Activated naive CD4-positive, alpha-beta T cell treated with anti-CD3 and anti-CD28 coated beads, Interleukin-2, amount 10 ng/mL, durations not matched to agents 7 days and 5 days (primary cell): ENCODE results near the gene SUPT3H.

Experiments
- CTCF ChIA-PET: fragments of 350-600 bp; sonication (Branson Sonifier 250); formaldehyde crosslinking; loops from one replicate; lab custom pipeline; 2021; ENCODE audit warnings: antibody characterized with exemption; lab: Charles Lee
- DNase-seq: peaks from one replicate; pipeline ENCODE4 v3.0.0-alpha.2; 2020
- H3K27ac Mint-ChIP-seq: one replicate; pipeline ENCODE4 v1.8.0; 2021; ENCODE audit warnings: mild to moderate bottlenecking, moderate library complexity, mixed read lengths
- H3K27me3 Mint-ChIP-seq: one replicate; pipeline ENCODE4 v1.8.0; 2021; ENCODE audit warnings: mild to moderate bottlenecking, mixed read lengths
- H3K36me3 Mint-ChIP-seq: one replicate; pipeline ENCODE4 v1.8.0; 2021; ENCODE audit warnings: mixed read lengths
- H3K4me1 Mint-ChIP-seq: one replicate; pipeline ENCODE4 v1.8.0; 2021; ENCODE audit warnings: mixed read lengths
- H3K4me3 Mint-ChIP-seq: one replicate; pipeline ENCODE4 v1.8.0; 2021; ENCODE audit warnings: mild to moderate bottlenecking, moderate library complexity, mixed read lengths
- H3K9me3 Mint-ChIP-seq: one replicate; pipeline ENCODE4 v1.8.0; 2021; ENCODE audit warnings: mixed read lengths

The SUPT3H gene

DNA sequence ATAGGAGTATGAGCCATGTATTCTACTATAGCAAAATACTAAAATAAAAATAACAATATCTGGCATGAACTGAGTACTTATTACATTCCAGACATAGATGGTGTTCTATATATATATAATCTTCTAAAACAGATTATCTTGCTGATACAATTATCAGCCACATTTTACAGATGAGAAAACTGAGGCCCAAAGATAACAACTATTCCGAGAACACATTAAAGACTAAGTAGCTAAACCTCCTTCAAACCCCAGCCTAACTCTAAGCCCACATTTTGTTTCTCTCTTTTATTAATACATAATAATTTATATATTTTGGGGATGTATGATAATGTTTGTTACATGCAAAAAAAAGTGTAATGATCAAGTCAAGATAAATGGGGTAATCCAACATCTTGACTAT, 148.3 kb downstream of the SUPT3H start:
- Mint-ChIP-seq H3K4me3 (no peak overlapping the region), H3K27ac (no peak overlapping the region), H3K9me3 (peaks cover 24% of the 10 kb centered on the region), H3K27me3 (no peaks in the 10 kb centered on the region), H3K4me1 (no peaks in the 10 kb centered on the region), H3K36me3 (peaks cover 13% of the 10 kb centered on the region)
- no peak for DNase-seq
- CTCF ChIA-PET: no interaction called here

DNA sequence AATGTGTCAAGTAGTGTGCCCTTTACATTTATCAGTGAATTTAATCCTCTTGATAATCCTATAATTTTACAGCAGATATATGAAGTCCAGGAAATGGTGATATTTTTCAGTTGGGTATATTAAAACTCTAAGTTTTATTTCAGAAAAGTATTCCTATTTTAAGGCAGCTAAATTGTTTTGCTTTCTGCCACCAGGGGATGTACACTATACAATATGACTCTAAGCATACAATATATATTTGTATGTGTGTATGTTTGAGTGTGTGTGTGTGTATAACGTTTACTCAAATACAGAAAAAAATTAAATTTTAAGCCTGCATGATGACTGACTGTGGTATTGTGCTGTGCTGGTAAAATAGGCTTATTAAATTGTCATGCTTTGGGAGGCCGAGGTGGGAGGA, 151.7 kb downstream of the SUPT3H start:
- no peaks in the 10 kb centered on the region for H3K4me1 Mint-ChIP-seq
- H3K36me3 Mint-ChIP-seq: peaks cover 2% of the 10 kb centered on the region
- CTCF ChIA-PET: no interaction called here
- H3K27ac Mint-ChIP-seq: no peak overlapping the region
- H3K4me3 Mint-ChIP-seq: no peak overlapping the region
- no peak for DNase-seq
- H3K27me3 Mint-ChIP-seq: no peaks in the 10 kb centered on the region
- peaks cover 6% of the 10 kb centered on the region for H3K9me3 Mint-ChIP-seq

DNA sequence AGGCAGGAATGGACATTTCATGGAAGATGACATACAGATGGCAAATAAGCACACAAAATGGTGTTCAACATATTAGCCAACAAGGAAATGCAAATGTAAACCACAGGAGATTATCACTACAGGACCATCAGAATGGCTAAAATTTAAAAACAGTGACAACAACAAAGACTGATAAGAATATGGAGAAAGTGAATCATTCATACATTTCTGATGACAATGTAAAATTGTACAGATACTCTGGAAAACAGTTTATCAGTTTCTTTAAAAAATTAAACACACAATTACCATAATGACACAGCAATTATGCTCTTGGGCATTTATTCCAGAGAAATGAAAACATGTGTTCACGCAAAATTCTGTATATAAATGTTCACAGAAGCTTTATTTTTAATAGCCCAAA, 155.4 kb downstream of the SUPT3H start:
- Mint-ChIP-seq H3K27ac (no peak overlapping the region), H3K36me3 (peaks cover 6% of the 10 kb centered on the region)
- CTCF ChIA-PET: no interaction called here

DNA sequence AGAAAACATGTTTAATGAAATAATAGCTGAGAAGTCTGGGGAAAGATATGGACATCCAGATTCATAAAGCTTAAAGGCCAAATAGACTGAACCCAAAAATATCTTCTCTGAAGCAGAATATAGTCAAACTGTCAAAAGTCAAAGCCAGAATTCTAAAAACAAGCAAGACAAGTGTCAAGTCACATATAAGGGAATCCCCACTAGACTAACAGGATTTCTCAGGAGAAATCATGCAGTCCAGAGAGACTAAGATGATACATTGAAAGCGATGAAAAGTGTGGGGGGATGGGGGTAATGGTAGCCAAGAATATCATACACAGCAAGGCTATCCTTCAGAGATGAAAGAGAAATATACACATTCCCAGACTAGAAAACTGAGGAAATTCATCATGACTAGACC, 162.0 kb downstream of the SUPT3H start:
- Mint-ChIP-seq H3K4me3 (no peak overlapping the region), H3K27me3 (no peaks in the 10 kb centered on the region), H3K4me1 (peaks cover 6% of the 10 kb centered on the region), H3K27ac (no peak overlapping the region), H3K9me3 (peaks cover 8% of the 10 kb centered on the region), H3K36me3 (peaks cover 6% of the 10 kb centered on the region)
- CTCF ChIA-PET: no interaction called here
- DNase-seq: no peak

More for the DNA sequence above, 155.4 kb downstream of the SUPT3H start:
- Mint-ChIP-seq H3K9me3 (no peaks in the 10 kb centered on the region), H3K27me3 (no peaks in the 10 kb centered on the region), H3K4me3 (no peak overlapping the region), H3K4me1 (peaks cover 3% of the 10 kb centered on the region)
- no peak for DNase-seq

DNA sequence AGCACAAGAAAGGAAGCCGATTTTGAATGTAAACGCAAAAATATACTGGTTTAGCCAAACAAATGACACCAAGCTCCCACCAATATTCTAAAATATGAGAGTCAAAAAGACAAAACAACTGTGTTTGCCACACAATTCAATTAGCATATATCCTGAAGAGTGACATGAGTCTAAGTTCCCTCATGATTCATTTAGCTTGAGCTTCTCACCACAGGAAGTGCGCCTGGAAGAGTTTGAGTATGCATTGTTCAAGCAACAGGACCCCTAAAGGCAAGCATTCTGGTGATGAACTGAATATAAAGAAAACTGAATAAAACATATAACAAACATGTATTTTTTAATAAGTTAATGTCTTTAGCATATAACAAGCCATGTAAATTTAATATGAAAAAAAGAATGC, 164.8 kb downstream of the SUPT3H start:
- CTCF ChIA-PET: no interaction called here
- Mint-ChIP-seq H3K36me3 (peaks cover 11% of the 10 kb centered on the region), H3K4me3 (no peak overlapping the region), H3K27me3 (no peaks in the 10 kb centered on the region), H3K9me3 (peaks cover 22% of the 10 kb centered on the region), H3K4me1 (peaks cover 4% of the 10 kb centered on the region), H3K27ac (no peak overlapping the region)
- DNase-seq: no peak

DNA sequence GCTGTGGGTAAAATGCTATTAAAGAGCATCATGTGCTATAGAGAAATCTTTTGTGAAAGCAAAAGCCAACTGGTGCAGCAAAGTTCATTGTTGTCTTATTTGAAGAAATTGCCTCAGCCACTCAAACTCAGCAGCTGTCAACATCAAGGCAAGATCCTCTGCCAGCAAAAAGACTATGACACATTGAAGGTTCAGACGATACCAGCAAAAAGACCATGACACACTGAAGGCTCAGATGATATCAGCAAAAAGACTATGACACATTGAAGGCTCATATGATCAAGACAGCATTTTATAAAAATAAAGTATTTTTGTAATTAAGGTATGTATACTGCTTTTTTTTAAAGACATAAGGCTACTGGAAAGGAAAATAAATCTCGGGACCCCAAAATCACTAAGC, 168.0 kb downstream of the SUPT3H start:
- Mint-ChIP-seq H3K4me3 (no peak overlapping the region), H3K27me3 (no peaks in the 10 kb centered on the region), H3K9me3 (peaks cover 26% of the 10 kb centered on the region), H3K4me1 (peaks cover 4% of the 10 kb centered on the region), H3K36me3 (peaks cover 13% of the 10 kb centered on the region), H3K27ac (no peak overlapping the region)
- CTCF ChIA-PET: no interaction called here
- DNase-seq: no peak

DNA sequence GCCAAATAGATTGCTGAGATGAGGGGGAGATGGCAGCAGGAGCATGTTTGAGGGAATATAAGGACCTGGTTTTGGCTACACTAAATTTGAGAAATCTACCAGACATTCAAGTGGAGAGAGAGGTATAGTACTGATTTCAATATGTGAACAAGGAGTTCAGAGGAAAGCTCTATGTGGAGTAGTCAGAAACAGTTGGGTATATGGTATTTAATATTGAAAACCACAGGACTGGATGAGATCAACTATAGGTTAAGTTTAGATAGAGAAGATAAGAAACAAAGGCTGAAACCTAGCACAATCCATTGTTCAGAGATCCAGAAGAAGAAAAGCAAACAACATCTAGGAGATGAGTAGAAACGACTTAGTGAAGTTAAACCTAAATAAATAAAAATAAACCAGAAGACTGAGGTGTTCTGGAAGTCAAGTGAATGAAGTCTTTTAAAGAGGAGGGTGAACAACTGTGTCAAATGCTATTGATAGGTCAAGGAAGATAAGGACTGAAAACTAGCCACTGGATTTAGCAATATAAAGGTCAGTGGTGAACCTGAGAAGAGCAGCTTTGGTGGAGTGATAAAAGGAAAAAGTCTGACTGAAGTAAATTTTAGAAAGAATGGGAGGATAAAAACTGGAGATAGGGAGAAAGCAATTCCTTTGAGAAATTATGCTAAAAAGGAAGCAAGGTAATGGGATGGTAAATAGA, 170.8 kb downstream of the SUPT3H start:
- H3K4me3 Mint-ChIP-seq: no peak overlapping the region
- no peaks in the 10 kb centered on the region for H3K27me3 Mint-ChIP-seq
- H3K36me3 Mint-ChIP-seq: peaks cover 13% of the 10 kb centered on the region

DNA sequence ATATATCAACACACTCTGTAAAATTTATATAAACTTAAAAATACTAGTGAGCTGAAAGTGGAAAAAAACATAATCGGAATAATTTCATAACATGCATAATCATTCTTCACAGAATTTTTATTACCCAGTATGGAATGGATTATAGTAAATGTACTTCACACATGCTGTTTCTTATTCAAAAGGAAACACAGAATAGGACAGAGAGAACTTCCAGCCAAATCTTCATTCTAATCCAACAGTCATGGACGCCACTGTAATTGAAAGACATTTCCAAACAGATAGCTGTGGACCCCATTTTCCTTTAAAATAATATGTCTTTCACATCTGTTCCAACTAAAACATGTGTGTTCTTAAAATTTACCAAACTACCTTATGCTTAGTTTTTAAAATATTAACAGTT, 176.2 kb downstream of the SUPT3H start:
- Mint-ChIP-seq H3K36me3 (no peaks in the 10 kb centered on the region), H3K9me3 (peaks cover 2% of the 10 kb centered on the region), H3K4me1 (no peaks in the 10 kb centered on the region), H3K27ac (no peak overlapping the region), H3K4me3 (no peak overlapping the region), H3K27me3 (no peaks in the 10 kb centered on the region)
- DNase-seq: no peak
- CTCF ChIA-PET: interaction anchor here (0.8 kb wide), 1 partner anchor 15 kb away, joined by 3 read pairs; no protein-coding TSS in a partner anchor

More for the DNA sequence above, 170.8 kb downstream of the SUPT3H start:
- no peak overlapping the region for H3K27ac Mint-ChIP-seq
- CTCF ChIA-PET: no interaction called here
- peaks cover 26% of the 10 kb centered on the region for H3K9me3 Mint-ChIP-seq
- no peak for DNase-seq
- no peaks in the 10 kb centered on the region for H3K4me1 Mint-ChIP-seq

DNA sequence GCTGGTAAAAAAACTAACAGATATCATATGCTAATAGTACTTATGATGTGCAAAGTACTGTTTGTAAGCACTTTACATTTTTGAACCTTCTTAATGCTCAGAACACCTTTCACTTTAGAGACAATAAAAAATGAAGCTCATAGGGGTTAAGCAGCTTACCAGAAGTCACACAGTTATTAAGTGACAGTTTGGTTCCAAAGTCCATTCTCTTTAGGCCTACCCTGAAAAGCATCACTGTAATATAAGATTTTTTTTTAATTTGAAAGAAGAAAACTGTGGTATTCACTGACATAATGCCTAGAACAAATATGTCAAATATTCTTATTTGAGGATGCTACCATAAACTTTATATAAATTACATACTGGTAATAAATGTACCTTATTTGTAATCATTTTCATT, 177.2 kb downstream of the SUPT3H start:
- H3K4me3 Mint-ChIP-seq: no peak overlapping the region
- no peaks in the 10 kb centered on the region for H3K4me1 Mint-ChIP-seq
- no peaks in the 10 kb centered on the region for H3K9me3 Mint-ChIP-seq
- DNase-seq: no peak
- CTCF ChIA-PET: no interaction called here
- no peak overlapping the region for H3K27ac Mint-ChIP-seq
- H3K27me3 Mint-ChIP-seq: no peaks in the 10 kb centered on the region
- H3K36me3 Mint-ChIP-seq: no peaks in the 10 kb centered on the region

DNA sequence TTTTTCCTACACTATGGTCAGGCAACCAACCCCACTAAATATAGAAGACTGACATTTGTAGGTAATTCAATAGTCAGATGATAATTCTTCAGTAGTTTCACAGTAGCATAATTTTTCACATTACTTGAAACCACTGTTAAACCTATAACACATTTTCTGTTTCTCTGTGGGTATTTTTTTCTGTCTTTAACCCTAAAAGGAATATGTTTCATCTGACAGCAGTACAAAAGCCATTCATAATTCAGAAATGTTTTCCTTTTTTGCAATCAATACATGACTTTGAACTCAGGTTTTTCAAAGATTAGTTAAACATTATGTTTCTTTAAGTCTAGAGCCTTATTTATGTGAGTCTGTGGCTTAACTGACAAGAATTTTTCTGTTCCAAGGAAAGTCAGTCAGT, 178.2 kb downstream of the SUPT3H start:
- Mint-ChIP-seq H3K4me1 (no peaks in the 10 kb centered on the region), H3K36me3 (no peaks in the 10 kb centered on the region), H3K27ac (no peak overlapping the region), H3K9me3 (no peaks in the 10 kb centered on the region), H3K4me3 (no peak overlapping the region), H3K27me3 (no peaks in the 10 kb centered on the region)
- no peak for DNase-seq
- CTCF ChIA-PET: no interaction called here

DNA sequence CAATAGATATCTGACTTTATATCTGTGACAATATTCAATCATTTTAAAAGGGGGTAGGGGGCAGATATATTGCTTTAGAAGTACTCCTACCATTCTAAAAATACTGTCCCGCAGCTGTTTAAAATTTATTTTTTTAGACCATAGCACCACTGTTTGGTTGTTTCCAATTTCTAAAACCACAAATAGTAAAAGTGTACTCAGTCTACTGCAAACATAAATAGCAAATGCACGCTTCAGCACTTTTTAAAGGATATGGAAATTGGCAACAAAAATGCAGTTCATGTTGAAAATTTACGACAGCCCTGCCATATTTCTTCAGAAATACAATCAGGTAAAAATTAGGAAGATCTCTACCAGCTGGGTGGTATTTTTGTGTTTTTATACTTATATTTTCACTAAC, 181.6 kb downstream of the SUPT3H start:
- Mint-ChIP-seq H3K36me3 (no peaks in the 10 kb centered on the region), H3K27me3 (no peaks in the 10 kb centered on the region), H3K9me3 (no peaks in the 10 kb centered on the region), H3K4me3 (no peak overlapping the region), H3K4me1 (no peaks in the 10 kb centered on the region), H3K27ac (no peak overlapping the region)
- no peak for DNase-seq
- CTCF ChIA-PET: interaction anchor here (0.7 kb wide), 1 partner anchor 726 kb away, joined by 3 read pairs; no protein-coding TSS in a partner anchor

DNA sequence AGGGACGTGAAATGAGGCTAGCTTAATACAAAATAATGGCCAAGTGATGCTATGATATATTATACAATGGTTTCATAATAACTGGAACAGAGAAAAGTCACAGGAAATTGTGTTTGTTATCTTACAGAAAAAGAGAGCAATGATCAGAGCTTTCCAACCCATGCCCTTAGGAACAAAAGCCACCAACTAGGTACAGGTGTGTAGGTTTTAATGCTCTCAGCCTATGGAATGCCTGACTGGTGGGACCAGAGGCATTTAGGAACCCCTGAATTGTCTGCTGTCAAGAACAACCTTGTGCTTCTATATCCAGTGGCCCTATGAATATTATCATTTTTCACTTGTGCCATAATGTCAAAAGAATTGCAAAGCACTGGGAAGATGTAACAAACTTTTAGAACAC, 182.6 kb downstream of the SUPT3H start:
- no peaks in the 10 kb centered on the region for H3K36me3 Mint-ChIP-seq
- H3K27me3 Mint-ChIP-seq: no peaks in the 10 kb centered on the region
- no peak overlapping the region for H3K27ac Mint-ChIP-seq
- no peak overlapping the region for H3K4me3 Mint-ChIP-seq
- H3K9me3 Mint-ChIP-seq: no peaks in the 10 kb centered on the region
- H3K4me1 Mint-ChIP-seq: no peaks in the 10 kb centered on the region
- no peak for DNase-seq
- CTCF ChIA-PET: no interaction called here

DNA sequence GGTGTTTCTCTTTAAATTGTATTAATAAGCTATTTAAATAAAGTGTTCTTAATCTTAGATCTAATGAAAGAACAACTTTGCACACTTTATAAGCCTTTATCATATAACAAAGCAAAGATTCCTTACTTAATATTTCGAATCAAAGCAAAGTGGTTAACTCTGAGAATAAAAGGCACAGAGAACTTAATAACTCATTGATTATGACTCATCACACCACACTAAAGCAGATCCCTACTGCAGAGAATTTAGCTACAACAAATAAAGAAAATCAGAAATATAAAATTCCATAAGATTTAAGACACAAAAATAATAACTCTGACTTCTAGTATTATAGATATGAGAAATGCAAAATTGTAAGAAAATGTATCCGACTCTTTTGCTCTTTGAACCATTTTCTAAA, 185.2 kb downstream of the SUPT3H start:
- Mint-ChIP-seq H3K36me3 (no peaks in the 10 kb centered on the region), H3K27ac (no peak overlapping the region), H3K9me3 (no peaks in the 10 kb centered on the region), H3K4me3 (no peak overlapping the region), H3K27me3 (no peaks in the 10 kb centered on the region), H3K4me1 (peaks cover 5% of the 10 kb centered on the region)
- DNase-seq: no peak
- CTCF ChIA-PET: no interaction called here

DNA sequence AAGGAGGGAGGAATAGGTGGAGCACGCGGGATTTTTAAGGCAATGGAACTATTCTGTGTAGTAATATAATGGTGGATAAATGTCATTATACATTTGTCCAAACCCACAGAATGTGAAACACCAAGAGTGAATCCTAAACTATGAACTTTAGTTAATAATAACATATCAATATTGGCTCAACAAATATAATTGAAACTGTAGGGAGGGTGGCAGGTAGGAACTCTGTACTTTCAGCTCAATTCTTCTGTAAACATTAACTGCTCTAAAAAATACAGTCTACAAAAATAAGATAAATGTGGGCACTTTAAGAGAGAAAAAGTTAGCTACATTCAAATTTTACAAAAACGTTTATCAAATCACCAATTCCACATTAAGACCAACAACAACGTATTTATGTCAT, 186.3 kb downstream of the SUPT3H start:
- Mint-ChIP-seq H3K4me1 (peaks cover 8% of the 10 kb centered on the region), H3K36me3 (no peaks in the 10 kb centered on the region)
- CTCF ChIA-PET: no interaction called here

DNA sequence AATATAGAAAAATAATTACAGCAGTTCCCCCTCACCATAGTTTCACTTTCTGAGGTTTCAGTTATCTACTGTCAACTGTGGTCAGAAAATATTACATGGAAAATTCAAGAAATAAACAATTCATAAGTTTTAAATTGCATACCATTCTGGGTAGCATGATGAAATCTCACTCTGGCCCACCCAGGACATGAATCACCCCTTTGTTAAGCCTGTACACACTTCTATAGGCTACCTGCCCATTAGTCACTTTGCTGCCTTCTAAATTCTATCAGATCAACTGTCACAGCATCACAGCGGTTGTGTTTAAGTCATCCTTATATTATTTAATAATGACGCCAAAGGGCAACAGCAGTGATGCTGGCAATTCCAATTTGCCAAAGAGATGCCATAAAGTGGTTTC, 189.9 kb downstream of the SUPT3H start:
- Mint-ChIP-seq H3K4me1 (peaks cover 22% of the 10 kb centered on the region), H3K9me3 (peaks cover 5% of the 10 kb centered on the region), H3K36me3 (peaks cover 3% of the 10 kb centered on the region), H3K27me3 (no peaks in the 10 kb centered on the region), H3K27ac (no peak overlapping the region), H3K4me3 (no peak overlapping the region)
- CTCF ChIA-PET: no interaction called here
- no peak for DNase-seq

More for the DNA sequence above, 186.3 kb downstream of the SUPT3H start:
- DNase-seq: no peak
- Mint-ChIP-seq H3K27ac (no peak overlapping the region), H3K4me3 (no peak overlapping the region), H3K9me3 (no peaks in the 10 kb centered on the region), H3K27me3 (no peaks in the 10 kb centered on the region)
